M059J (cell line): ENCODE data around the gene FAF2. TPM values are rescaled to one million over a fixed set of nuclear protein-coding genes. Genes with fewer than 3 reads are reported as not detected.

Experiments used
- DNase-seq: peaks from one replicate; pipeline ENCODE4 v3.0.0-alpha.2; 2012; ENCODE audit warnings: low read depth
- total RNA-seq: library from RNA; depleted of rRNA; stranded (reverse); fragments of >200 nt; shearing (Covaris generic); gene quantifications from 2 replicates; pipeline ENCODE4 v1.2.3, GENCODE V29; 2014

Gene FAF2
- total RNA-seq, 1 experiment from 2014 or later = 55.5 TPM

GRCh38 chr5:176530983-176531901, 83.1 kb downstream of the FAF2 start:
- DNase-seq = peak; percentile 36

- DNase-seq = no peak
Measured at GRCh38 chr5:176531902-176532493, 83.8 kb downstream of the FAF2 start.

GRCh38 chr5:176532795-176533194, 84.6 kb downstream of the FAF2 start:
- no peak for DNase-seq

- no peak for DNase-seq
Measured at GRCh38 chr5:176533390-176533789, 85.2 kb downstream of the FAF2 start.

GRCh38 chr5:176533894-176534611, 85.9 kb downstream of the FAF2 start:
- DNase-seq = no peak

- DNase-seq = no peak
Measured at GRCh38 chr5:176534640-176535039, 86.5 kb downstream of the FAF2 start.

- DNase-seq = no peak
Measured at GRCh38 chr5:176535101-176535663, 87.0 kb downstream of the FAF2 start.

- DNase-seq = no peak
Measured at GRCh38 chr5:176535664-176536131, 87.5 kb downstream of the FAF2 start.

GRCh38 chr5:176536132-176536901, 88.1 kb downstream of the FAF2 start:
- DNase-seq = peak; percentile 82

GRCh38 chr5:176536902-176537553, 88.8 kb downstream of the FAF2 start, which contains the start of gene RNF44:
Gene RNF44, minus strand, starts transcription at chr5:176537402. Its CDS starts 4,930 bp downstream, at chr5:176532472.
- peak; percentile 96 for DNase-seq

- peak; percentile 99 for DNase-seq
Measured at GRCh38 chr5:176537554-176538229, 89.5 kb downstream of the FAF2 start.

GRCh38 chr5:176538230-176538988, 90.2 kb downstream of the FAF2 start:
- no peak for DNase-seq

- DNase-seq = no peak
Measured at GRCh38 chr5:176538989-176539384, 90.8 kb downstream of the FAF2 start.

GRCh38 chr5:176540476-176540899, 92.3 kb downstream of the FAF2 start:
- DNase-seq = no peak

- DNase-seq = no peak
Measured at GRCh38 chr5:176540956-176541337, 92.8 kb downstream of the FAF2 start.

GRCh38 chr5:176541338-176542134, 93.4 kb downstream of the FAF2 start:
- DNase-seq = no peak

GRCh38 chr5:176542135-176542595, 94.0 kb downstream of the FAF2 start:
- no peak for DNase-seq
